Spleen (tissue), 7 donors: ENCODE measurements around the gene TSPAN12.

Experiments used
- POLR2A ChIP-seq, 3 donors: fragments of 450-650 bp; IDR thresholded peaks; one replicate each; pipeline ENCODE4 v1.5.1; 2017; ENCODE audit warnings: antibody characterized with exemption in 3 of 3, mild to moderate bottlenecking in 1 of 3
- TF ChIP-seq, protein P1 (sequence below), 11 experiments: fragments of 200-600 bp in 7 of 11; fragments of 450-650 bp in 4 of 11; sonication (generic) in 4 of 11; IDR thresholded peaks in 8 of 11; conservative IDR thresholded peaks in 3 of 11; 1 replicate in 7 of 11; 2 replicates in 4 of 11; pipeline versions ENCODE4 v1.4.0 to v1.8.0; 2016 to 2021; ENCODE audit warnings: antibody characterized with exemption in 11 of 11, inconsistent platforms in 4 of 11, mild to moderate bottlenecking in 1 of 11
- donor health status: DM: no; HTN: no; CAD: no; lungs with moderate emphysema.
- donor health status: DM: no; HTN: no; CAD: no.
- donor health status: DM: no; HTN: no; CAD: no.

DNA sequence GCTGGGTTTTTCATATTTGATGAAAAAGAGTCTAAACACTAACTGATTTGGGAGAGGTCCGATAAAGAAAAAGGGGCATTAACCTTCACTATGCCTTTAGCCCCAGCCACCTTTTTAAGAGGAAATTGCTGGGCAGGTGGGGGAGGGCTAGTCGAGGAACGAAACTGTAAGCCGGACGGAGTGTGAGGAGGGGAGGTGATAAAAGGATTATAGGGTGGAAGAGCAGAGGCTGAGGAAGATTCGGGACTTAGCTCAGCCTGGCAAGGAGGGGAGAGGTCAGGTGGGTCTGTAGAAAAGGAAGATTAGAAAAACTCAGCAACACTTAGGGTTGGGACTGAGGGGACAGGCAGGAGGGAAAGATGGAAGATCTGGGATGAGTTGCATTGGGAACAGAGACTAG, 77.0 kb downstream of the TSPAN12 start:
- TF ChIP-seq, protein P1, sequence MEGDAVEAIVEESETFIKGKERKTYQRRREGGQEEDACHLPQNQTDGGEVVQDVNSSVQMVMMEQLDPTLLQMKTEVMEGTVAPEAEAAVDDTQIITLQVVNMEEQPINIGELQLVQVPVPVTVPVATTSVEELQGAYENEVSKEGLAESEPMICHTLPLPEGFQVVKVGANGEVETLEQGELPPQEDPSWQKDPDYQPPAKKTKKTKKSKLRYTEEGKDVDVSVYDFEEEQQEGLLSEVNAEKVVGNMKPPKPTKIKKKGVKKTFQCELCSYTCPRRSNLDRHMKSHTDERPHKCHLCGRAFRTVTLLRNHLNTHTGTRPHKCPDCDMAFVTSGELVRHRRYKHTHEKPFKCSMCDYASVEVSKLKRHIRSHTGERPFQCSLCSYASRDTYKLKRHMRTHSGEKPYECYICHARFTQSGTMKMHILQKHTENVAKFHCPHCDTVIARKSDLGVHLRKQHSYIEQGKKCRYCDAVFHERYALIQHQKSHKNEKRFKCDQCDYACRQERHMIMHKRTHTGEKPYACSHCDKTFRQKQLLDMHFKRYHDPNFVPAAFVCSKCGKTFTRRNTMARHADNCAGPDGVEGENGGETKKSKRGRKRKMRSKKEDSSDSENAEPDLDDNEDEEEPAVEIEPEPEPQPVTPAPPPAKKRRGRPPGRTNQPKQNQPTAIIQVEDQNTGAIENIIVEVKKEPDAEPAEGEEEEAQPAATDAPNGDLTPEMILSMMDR (IDR thresholded peaks at IDR 0.05 in 8 of 11, conservative IDR thresholded peaks at IDR 0.05 in 3 of 11) = no peak
- TF ChIP-seq POLR2A (IDR thresholded peaks at IDR 0.05) = no peak
